HG03558 (cell line): ENCODE results near the gene LAMC1.

ENCODE experiments used
- ATAC-seq: cut with Tn5 transposase; IDR thresholded peaks from one replicate; pipeline ENCODE4 v1.9.1; 2021; ENCODE audit warnings: moderate number of reproducible peaks; ENCODE audit not compliant: unreplicated experiment; ENCODE audit errors: extremely low read depth

The LAMC1 gene

GRCh38 chr1:183019139-183019740 is 4.0 kb upstream of the LAMC1 start:
- ATAC-seq = no peak

GRCh38 chr1:183019860-183020259 is 3.4 kb upstream of the LAMC1 start:
- no peak for ATAC-seq

- no peak for ATAC-seq
Observed at GRCh38 chr1:183021405-183022201, 1.6 kb upstream of the LAMC1 start.

- ATAC-seq = no peak
Observed at GRCh38 chr1:183022202-183023145, 746 bp upstream of the LAMC1 start.

- ATAC-seq = peak; percentile 43
Observed at GRCh38 chr1:183023601-183024316, 539 bp downstream of the LAMC1 start.

- no peak for ATAC-seq
Observed at GRCh38 chr1:183024317-183025009, 1.2 kb downstream of the LAMC1 start.

- ATAC-seq = no peak
Observed at GRCh38 chr1:183025010-183025337, 1.8 kb downstream of the LAMC1 start.

GRCh38 chr1:183025782-183026774 is 2.9 kb downstream of the LAMC1 start:
- no peak for ATAC-seq

- no peak for ATAC-seq
Observed at GRCh38 chr1:183027031-183027430, 3.8 kb downstream of the LAMC1 start.

- no peak for ATAC-seq
Observed at GRCh38 chr1:183027791-183028190, 4.6 kb downstream of the LAMC1 start.

- ATAC-seq = no peak
Observed at GRCh38 chr1:183029591-183030000, 6.4 kb downstream of the LAMC1 start.

GRCh38 chr1:183030053-183030452 is 6.8 kb downstream of the LAMC1 start:
- no peak for ATAC-seq

GRCh38 chr1:183032122-183032921 is 9.1 kb downstream of the LAMC1 start:
- no peak for ATAC-seq

- no peak for ATAC-seq
Observed at GRCh38 chr1:183033205-183033604, 10.0 kb downstream of the LAMC1 start.

GRCh38 chr1:183034682-183035081 is 11.5 kb downstream of the LAMC1 start:
- no peak for ATAC-seq

- ATAC-seq = no peak
Observed at GRCh38 chr1:183038333-183038866, 15.2 kb downstream of the LAMC1 start.

- no peak for ATAC-seq
Observed at GRCh38 chr1:183038913-183039312, 15.7 kb downstream of the LAMC1 start.

- no peak for ATAC-seq
Observed at GRCh38 chr1:183039330-183039729, 16.1 kb downstream of the LAMC1 start.
